Esophagus squamous epithelium (tissue), 5 donors: ENCODE results near the gene USH2A. TPM values are rescaled to one million over a fixed set of nuclear protein-coding genes. Genes with fewer than 3 reads are reported as not detected.

Experiments
- DNase-seq: peaks from one replicate; lab custom pipeline; 2025; lab: John Stamatoyannopoulos, UW
- H3K27ac ChIP-seq, 4 donors: fragments of 200-600 bp; sonication (generic); one replicate each; pipeline ENCODE4 v1.5.1; 2016 to 2019; ENCODE audit warnings: mild to moderate bottlenecking in 1 of 4
- H3K27me3 ChIP-seq, 4 donors: fragments of 200-600 bp; sonication (generic); 1 replicate in 3 of 4; 2 replicates in 1 of 4; pipeline versions ENCODE4 v1.5.1 to v1.6.0; 2017 to 2021; ENCODE audit warnings: antibody characterized with exemption in 1 of 4
- H3K36me3 ChIP-seq, 3 donors: fragments of 200-600 bp; sonication (generic); one replicate each; pipeline ENCODE4 v1.5.1; 2016 to 2019
- H3K4me1 ChIP-seq, 3 donors: fragments of 200-600 bp; sonication (generic); one replicate each; pipeline ENCODE4 v1.5.1; 2017 to 2019
- H3K4me3 ChIP-seq, 4 donors: fragments of 200-600 bp; sonication (generic); 1 replicate in 3 of 4; 2 replicates in 1 of 4; pipeline ENCODE4 v1.5.1; 2016 to 2019; ENCODE audit warnings: mild to moderate bottlenecking in 2 of 4, moderate library complexity in 1 of 4
- H3K9me3 ChIP-seq, 3 donors: fragments of 200-600 bp; sonication (generic); one replicate each; pipeline ENCODE4 v1.5.1; 2016 to 2019
- POLR2A ChIP-seq, 4 donors: fragments of 450-650 bp; IDR thresholded peaks; one replicate each; pipeline ENCODE4 v1.6.1; 2017; ENCODE audit warnings: antibody characterized with exemption in 4 of 4, mild to moderate bottlenecking in 4 of 4, moderate library complexity in 3 of 4
- WGBS, 2 donors: methylation state at CpG; one replicate each; pipeline ENCODE4 v1.1.5; 2018; 5-methylcytosine and 5-hydroxymethylcytosine counted together
- intact Hi-C: fragments of 100-400 bp; cut with DNase I; formaldehyde crosslinking; loops from one replicate; pipeline ENCODE4 v1.15.0; 2022
- total RNA-seq, 4 donors: library from RNA; depleted of rRNA; stranded (reverse); fragments of >200 nt; gene quantifications; one replicate each; pipeline ENCODE4 v1.1.0, GENCODE V29; 2016
- TF ChIP-seq, protein P1 (sequence below), 6 experiments: fragments of 450-650 bp in 4 of 6; fragments of 200-600 bp in 2 of 6; sonication (generic) in 2 of 6; IDR thresholded peaks; one replicate each; pipeline ENCODE4 v1.5.1; 2016 to 2019; ENCODE audit warnings: antibody characterized with exemption in 6 of 6, mild to moderate bottlenecking in 4 of 6, moderate library complexity in 4 of 6
- donor health status: DM: yes; HTN: yes; CAD: no.

Gene USH2A
- total RNA-seq, 4 donors from 2014 or later: under 0.01 TPM; not detected in 3

DNA sequence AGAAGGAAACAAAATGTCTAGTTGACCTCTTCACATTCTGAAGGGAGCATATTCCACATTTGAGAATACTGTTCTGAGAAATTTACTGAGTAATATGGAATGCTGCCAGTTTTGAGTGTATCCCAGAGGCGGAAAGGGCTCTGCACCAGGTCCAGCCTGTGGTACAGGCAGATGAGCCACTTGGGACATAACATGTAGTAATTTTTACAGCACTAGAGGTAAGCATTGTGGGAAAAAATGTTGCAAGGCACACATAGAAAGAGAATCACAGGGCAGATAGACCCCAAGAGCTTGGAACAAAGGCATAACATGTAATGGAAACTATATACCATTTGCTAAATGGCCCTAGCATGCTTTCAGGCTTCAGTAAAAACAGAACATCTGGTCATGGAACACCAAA lies 228.5 kb downstream of the USH2A start:
- TF ChIP-seq, protein P1, sequence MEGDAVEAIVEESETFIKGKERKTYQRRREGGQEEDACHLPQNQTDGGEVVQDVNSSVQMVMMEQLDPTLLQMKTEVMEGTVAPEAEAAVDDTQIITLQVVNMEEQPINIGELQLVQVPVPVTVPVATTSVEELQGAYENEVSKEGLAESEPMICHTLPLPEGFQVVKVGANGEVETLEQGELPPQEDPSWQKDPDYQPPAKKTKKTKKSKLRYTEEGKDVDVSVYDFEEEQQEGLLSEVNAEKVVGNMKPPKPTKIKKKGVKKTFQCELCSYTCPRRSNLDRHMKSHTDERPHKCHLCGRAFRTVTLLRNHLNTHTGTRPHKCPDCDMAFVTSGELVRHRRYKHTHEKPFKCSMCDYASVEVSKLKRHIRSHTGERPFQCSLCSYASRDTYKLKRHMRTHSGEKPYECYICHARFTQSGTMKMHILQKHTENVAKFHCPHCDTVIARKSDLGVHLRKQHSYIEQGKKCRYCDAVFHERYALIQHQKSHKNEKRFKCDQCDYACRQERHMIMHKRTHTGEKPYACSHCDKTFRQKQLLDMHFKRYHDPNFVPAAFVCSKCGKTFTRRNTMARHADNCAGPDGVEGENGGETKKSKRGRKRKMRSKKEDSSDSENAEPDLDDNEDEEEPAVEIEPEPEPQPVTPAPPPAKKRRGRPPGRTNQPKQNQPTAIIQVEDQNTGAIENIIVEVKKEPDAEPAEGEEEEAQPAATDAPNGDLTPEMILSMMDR (IDR thresholded peaks at IDR 0.05): no peak
- no peak for TF ChIP-seq POLR2A (IDR thresholded peaks at IDR 0.05)
- DNase-seq: no peak
- H3K4me1 ChIP-seq: no peaks in the 10 kb centered on the region
- no peaks in the 10 kb centered on the region for H3K36me3 ChIP-seq
- intact Hi-C loops: no loop called here
- no peak overlapping the region for H3K27ac ChIP-seq
- no peak overlapping the region for H3K4me3 ChIP-seq
- 75 to 86% methylated on average over 1 of the region's 1 CpG for WGBS, 2 donors
- no peaks in the 10 kb centered on the region for H3K27me3 ChIP-seq
- no peaks in the 10 kb centered on the region for H3K9me3 ChIP-seq

DNA sequence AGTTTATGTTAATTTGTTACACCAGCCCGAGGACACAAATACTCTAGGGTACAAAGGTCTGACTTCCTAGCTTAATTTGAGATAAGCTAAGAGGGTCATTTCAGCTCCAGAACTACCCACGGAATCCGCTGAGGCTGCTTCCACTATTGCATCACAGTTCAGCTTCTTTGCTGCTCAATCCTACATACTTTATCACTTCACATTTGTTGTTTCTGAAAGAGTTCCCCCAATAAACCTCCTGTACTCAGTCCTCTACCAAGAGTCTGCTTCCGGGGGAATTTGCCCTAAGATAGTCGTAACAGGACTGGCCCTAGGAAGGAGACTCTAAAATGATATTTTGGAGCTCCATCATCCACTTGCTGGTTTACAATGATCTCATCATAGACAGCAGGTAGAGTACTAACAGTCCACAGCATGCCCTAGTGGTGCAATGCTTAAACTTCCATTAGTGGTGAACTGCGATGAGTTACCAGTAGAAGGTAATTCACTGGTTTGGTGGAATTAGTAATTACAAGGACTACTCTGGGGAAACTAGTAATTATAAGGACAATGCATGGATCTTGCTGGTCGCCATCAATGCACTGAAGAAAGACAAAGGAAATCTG lies 229.3 kb downstream of the USH2A start:
- DNase-seq: no peak
- Histone ChIP-seq H3K36me3 (no peaks in the 10 kb centered on the region), H3K4me1 (no peaks in the 10 kb centered on the region), H3K9me3 (no peaks in the 10 kb centered on the region), H3K27ac (no peak overlapping the region), H3K4me3 (no peak overlapping the region), H3K27me3 (no peaks in the 10 kb centered on the region)
- no peak for TF ChIP-seq POLR2A (IDR thresholded peaks at IDR 0.05)
- intact Hi-C loops: no loop called here
- 74 to 77% methylated on average over 7 of the region's 7 CpGs for WGBS, 2 donors

DNA sequence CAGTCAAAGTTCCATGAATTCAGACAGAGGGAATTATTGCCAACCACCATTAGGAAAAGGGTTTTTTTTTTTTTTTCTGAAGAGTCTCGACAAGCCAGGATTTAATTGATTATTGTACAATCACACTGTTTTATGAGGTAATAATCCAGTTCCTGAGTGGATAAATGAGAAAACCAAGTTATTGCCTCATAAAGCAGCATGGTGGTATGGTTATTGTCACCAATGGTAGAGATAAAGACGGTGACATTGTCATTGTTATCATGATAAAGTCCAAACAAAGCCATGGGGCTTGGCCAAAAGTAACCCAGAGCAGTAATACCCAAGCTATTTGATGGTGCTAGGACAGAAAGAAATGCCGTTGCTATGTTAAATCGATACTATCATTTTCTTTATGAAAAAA lies 232.8 kb downstream of the USH2A start:
- 64 to 66% methylated on average over 4 of the region's 4 CpGs for WGBS, 2 donors
- Histone ChIP-seq H3K4me3 (no peak overlapping the region), H3K4me1 (no peaks in the 10 kb centered on the region), H3K27me3 (no peaks in the 10 kb centered on the region), H3K36me3 (no peaks in the 10 kb centered on the region), H3K9me3 (no peaks in the 10 kb centered on the region), H3K27ac (no peak overlapping the region)
- intact Hi-C loops: no loop called here
- no peak for TF ChIP-seq POLR2A (IDR thresholded peaks at IDR 0.05)
- TF ChIP-seq, protein P1 (IDR thresholded peaks at IDR 0.05): no peak
- no peak for DNase-seq

DNA sequence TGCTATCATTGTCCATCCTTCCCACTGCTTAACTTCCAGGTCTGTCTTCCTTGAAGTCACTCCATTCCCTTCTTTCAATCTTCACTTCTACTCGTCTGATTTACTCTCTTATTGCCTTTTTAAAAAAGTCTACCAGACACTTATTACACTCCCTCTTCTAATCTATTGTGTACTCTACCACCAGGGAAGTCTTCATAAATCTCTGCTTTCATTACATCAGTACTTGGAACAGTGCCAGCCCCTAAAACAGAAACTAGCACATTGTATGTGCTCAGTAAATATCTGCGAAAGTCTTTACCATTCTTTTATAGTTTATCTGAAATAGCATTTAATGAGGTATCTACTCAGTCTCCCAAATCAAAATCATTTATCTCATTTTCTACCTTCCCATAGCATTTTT lies 236.4 kb downstream of the USH2A start:
- intact Hi-C loops: no loop called here
- no peak overlapping the region for H3K27ac ChIP-seq
- no peaks in the 10 kb centered on the region for H3K36me3 ChIP-seq
- no peaks in the 10 kb centered on the region for H3K9me3 ChIP-seq
- TF ChIP-seq, protein P1 (IDR thresholded peaks at IDR 0.05): no peak
- no peak overlapping the region for H3K4me3 ChIP-seq
- WGBS, 2 donors: 39 to 52% methylated on average over 2 of the region's 2 CpGs
- no peaks in the 10 kb centered on the region for H3K27me3 ChIP-seq
- no peak for DNase-seq
- peaks cover 0 to 5% (median 0%) of the 10 kb centered on the region in 3 donors for H3K4me1 ChIP-seq

DNA sequence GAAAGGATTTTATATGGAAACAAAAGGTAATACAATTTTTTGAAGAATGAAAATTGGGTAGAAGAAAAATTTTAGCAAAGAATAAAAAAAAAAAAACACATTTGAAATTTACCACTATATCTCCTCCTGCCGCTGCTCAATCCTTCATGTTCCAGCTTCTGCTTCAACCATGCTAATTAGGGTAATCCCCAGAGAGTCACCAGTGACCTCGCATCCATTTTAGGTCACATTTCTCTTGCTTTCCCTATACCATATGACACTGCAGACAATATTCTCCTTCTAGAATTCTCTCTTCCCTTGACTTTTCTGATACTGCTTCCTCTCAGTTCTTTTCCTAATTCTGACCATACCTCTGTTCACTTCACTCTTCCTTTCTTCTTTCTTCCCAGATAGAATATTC lies 237.1 kb downstream of the USH2A start:
- Histone ChIP-seq H3K36me3 (no peaks in the 10 kb centered on the region), H3K4me1 (peaks cover 0 to 5% (median 0%) of the 10 kb centered on the region in 3 donors), H3K9me3 (no peaks in the 10 kb centered on the region), H3K4me3 (no peak overlapping the region), H3K27ac (no peak overlapping the region), H3K27me3 (no peaks in the 10 kb centered on the region)
- TF ChIP-seq, protein P1 (IDR thresholded peaks at IDR 0.05): no peak
- no peak for TF ChIP-seq POLR2A (IDR thresholded peaks at IDR 0.05)
- intact Hi-C loops: no loop called here
- WGBS, 2 donors: 59 to 78% methylated on average over 2 of the region's 2 CpGs
- DNase-seq: no peak
